Measurements from ENCODE around the gene SOX6.

The SOX6 gene

GRCh38 chr11:15936011-15936410, 420.3 kb downstream of the SOX6 start:
- no peak overlapping the region for H3K4me3 ChIP-seq (ENCODE audit: low read depth, low read length, poor library complexity, severe bottlenecking)
- no peaks in the 10 kb centered on the region for H3K9me3 ChIP-seq (ENCODE audit: low read length)
- no peak for TF ChIP-seq EZH2 (IDR thresholded peaks at IDR 0.05; ENCODE audit: borderline replicate concordance, low read length)
- TF ChIP-seq CTCF (IDR thresholded peaks at IDR 0.05; ENCODE audit: low read length) = no peak
- H3K27ac ChIP-seq (ENCODE audit: low read depth, low read length, poor library complexity, severe bottlenecking) = no peak overlapping the region
- no peaks in the 10 kb centered on the region for H3K9me2 ChIP-seq (ENCODE audit: low read depth, low read length)
- H3K79me2 ChIP-seq (ENCODE audit: insufficient read depth, low read length) = no peaks in the 10 kb centered on the region
- H2AFZ ChIP-seq (ENCODE audit: low read length) = no peak overlapping the region
- no peak overlapping the region for H3K4me2 ChIP-seq (ENCODE audit: low read length)
- no peak overlapping the region for H3K9ac ChIP-seq (ENCODE audit: low read length)
- no peaks in the 10 kb centered on the region for H3K27me3 ChIP-seq (ENCODE audit: insufficient read depth, low read length)
- H4K20me1 ChIP-seq (ENCODE audit: insufficient read depth, low read length) = no peaks in the 10 kb centered on the region
- no peaks in the 10 kb centered on the region for H3K4me1 ChIP-seq (ENCODE audit: insufficient read depth, low read length, severe bottlenecking)
- no peaks in the 10 kb centered on the region for H3K36me3 ChIP-seq (ENCODE audit: insufficient read depth, low read length)
- no peaks in the 10 kb centered on the region for H3F3A ChIP-seq (ENCODE audit: insufficient read depth, low read length)

- TF ChIP-seq EZH2 (IDR thresholded peaks at IDR 0.05; ENCODE audit: borderline replicate concordance, low read length) (no peak), CTCF (IDR thresholded peaks at IDR 0.05; ENCODE audit: low read length) (no peak)
- no peaks in the 10 kb centered on the region for H3K9me3 ChIP-seq (ENCODE audit: low read length)
- H3K27me3 ChIP-seq (ENCODE audit: insufficient read depth, low read length) = no peaks in the 10 kb centered on the region
- no peak overlapping the region for H3K27ac ChIP-seq (ENCODE audit: low read depth, low read length, poor library complexity, severe bottlenecking)
- H2AFZ ChIP-seq (ENCODE audit: low read length) = no peak overlapping the region
- H3K4me3 ChIP-seq (ENCODE audit: low read depth, low read length, poor library complexity, severe bottlenecking) = no peak overlapping the region
- no peaks in the 10 kb centered on the region for H4K20me1 ChIP-seq (ENCODE audit: insufficient read depth, low read length)
- no peak overlapping the region for H3K4me2 ChIP-seq (ENCODE audit: low read length)
- no peak overlapping the region for H3K9ac ChIP-seq (ENCODE audit: low read length)
- no peaks in the 10 kb centered on the region for H3K4me1 ChIP-seq (ENCODE audit: insufficient read depth, low read length, severe bottlenecking)
- no peaks in the 10 kb centered on the region for H3K79me2 ChIP-seq (ENCODE audit: insufficient read depth, low read length)
- no peaks in the 10 kb centered on the region for H3F3A ChIP-seq (ENCODE audit: insufficient read depth, low read length)
- no peaks in the 10 kb centered on the region for H3K9me2 ChIP-seq (ENCODE audit: low read depth, low read length)
- H3K36me3 ChIP-seq (ENCODE audit: insufficient read depth, low read length) = no peaks in the 10 kb centered on the region
Measured at GRCh38 chr11:15935373-15935772, 421.0 kb downstream of the SOX6 start.

GRCh38 chr11:15933886-15934625, 422.3 kb downstream of the SOX6 start:
- no peaks in the 10 kb centered on the region for H4K20me1 ChIP-seq (ENCODE audit: insufficient read depth, low read length)
- H3K4me3 ChIP-seq (ENCODE audit: low read depth, low read length, poor library complexity, severe bottlenecking) = no peak overlapping the region
- no peaks in the 10 kb centered on the region for H3K9me2 ChIP-seq (ENCODE audit: low read depth, low read length)
- no peak overlapping the region for H3K9ac ChIP-seq (ENCODE audit: low read length)
- TF ChIP-seq CTCF (IDR thresholded peaks at IDR 0.05; ENCODE audit: low read length) (no peak), EZH2 (IDR thresholded peaks at IDR 0.05; ENCODE audit: borderline replicate concordance, low read length) (no peak)
- no peaks in the 10 kb centered on the region for H3K79me2 ChIP-seq (ENCODE audit: insufficient read depth, low read length)
- H3K4me1 ChIP-seq (ENCODE audit: insufficient read depth, low read length, severe bottlenecking) = no peaks in the 10 kb centered on the region
- no peaks in the 10 kb centered on the region for H3K9me3 ChIP-seq (ENCODE audit: low read length)
- H3K27me3 ChIP-seq (ENCODE audit: insufficient read depth, low read length) = no peaks in the 10 kb centered on the region
- no peak overlapping the region for H3K4me2 ChIP-seq (ENCODE audit: low read length)
- no peak overlapping the region for H2AFZ ChIP-seq (ENCODE audit: low read length)
- H3K36me3 ChIP-seq (ENCODE audit: insufficient read depth, low read length) = no peaks in the 10 kb centered on the region
- H3F3A ChIP-seq (ENCODE audit: insufficient read depth, low read length) = no peaks in the 10 kb centered on the region
- H3K27ac ChIP-seq (ENCODE audit: low read depth, low read length, poor library complexity, severe bottlenecking) = no peak overlapping the region
